Skeletal muscle tissue (tissue), 4 donors: Measurements from ENCODE around the gene CCN5. TPM values are rescaled to one million over a fixed set of nuclear protein-coding genes. Genes with fewer than 3 reads are reported as not detected.
"Not testable (repeated sequence)": the region's sequence is repeated elsewhere in the genome, so short reads cannot be mapped to it uniquely, and the experiment has no call there.

Experiments used
- H3K27ac ChIP-seq: one replicate; pipeline ENCODE4 v1.7.0; 2013; ENCODE audit warnings: mild to moderate bottlenecking, low read depth, low read length, inconsistent platforms
- H3K27me3 ChIP-seq, 3 donors: one replicate each; pipeline ENCODE4 v1.7.0; 2013; ENCODE audit warnings: low read length in 3 of 3; ENCODE audit not compliant: control insufficient read depth in 3 of 3, insufficient read depth in 3 of 3
- H3K36me3 ChIP-seq, 3 donors: one replicate each; pipeline ENCODE4 v1.7.0; 2013; ENCODE audit warnings: low read length in 3 of 3; ENCODE audit not compliant: control insufficient read depth in 3 of 3, insufficient read depth in 3 of 3
- H3K4me1 ChIP-seq, 3 donors: one replicate each; pipeline ENCODE4 v1.7.0; 2013; ENCODE audit warnings: low read length in 3 of 3, mild to moderate bottlenecking in 3 of 3; ENCODE audit not compliant: control insufficient read depth in 3 of 3, insufficient read depth in 3 of 3
- H3K4me3 ChIP-seq, 3 donors: one replicate each; pipeline ENCODE4 v1.7.0; 2013; ENCODE audit warnings: low read length in 3 of 3
- H3K9ac ChIP-seq, 3 donors: one replicate each; pipeline ENCODE4 v1.7.0; 2013; ENCODE audit warnings: low read length in 3 of 3, mild to moderate bottlenecking in 3 of 3, moderate library complexity in 2 of 3, low read depth in 1 of 3
- H3K9me3 ChIP-seq, 3 donors: one replicate each; pipeline ENCODE4 v1.7.0; 2013; ENCODE audit warnings: low read length in 3 of 3; ENCODE audit not compliant: control insufficient read depth in 3 of 3
- total RNA-seq: library from RNA; depleted of rRNA; stranded (reverse); fragments of >200 nt; gene quantifications from one replicate; pipeline ENCODE4 v1.2.3, GENCODE V29; 2014
- donor health status: Osteomylitis.

The CCN5 gene
- total RNA-seq, 1 donor from 2014 or later = not detected

- H3K4me1 ChIP-seq = peaks cover 32 to 37% (median 34%) of the 10 kb centered on the region in 3 donors
- no peak overlapping the region for H3K4me3 ChIP-seq
- peak overlapping the region; percentile 69 for H3K27ac ChIP-seq
- H3K36me3 ChIP-seq = no peaks in the 10 kb centered on the region
- H3K27me3 ChIP-seq = no peaks in the 10 kb centered on the region
- no peaks in the 10 kb centered on the region for H3K9me3 ChIP-seq
- H3K9ac ChIP-seq = peak overlapping the region in 1 of 3 donors; percentile 33
These were observed 19.9 kb upstream of the CCN5 start for GRCh38 chr20:44695295-44695673.

GRCh38 chr20:44695674-44696300 is 19.4 kb upstream of the CCN5 start:
- H3K9me3 ChIP-seq = no peaks in the 10 kb centered on the region
- H3K9ac ChIP-seq = no peak overlapping the region
- no peak overlapping the region for H3K4me3 ChIP-seq
- H3K27ac ChIP-seq = peak overlapping the region; percentile 69
- H3K36me3 ChIP-seq = no peaks in the 10 kb centered on the region
- H3K27me3 ChIP-seq = no peaks in the 10 kb centered on the region
- H3K4me1 ChIP-seq = peaks cover 35 to 40% (median 37%) of the 10 kb centered on the region in 3 donors

DNA sequence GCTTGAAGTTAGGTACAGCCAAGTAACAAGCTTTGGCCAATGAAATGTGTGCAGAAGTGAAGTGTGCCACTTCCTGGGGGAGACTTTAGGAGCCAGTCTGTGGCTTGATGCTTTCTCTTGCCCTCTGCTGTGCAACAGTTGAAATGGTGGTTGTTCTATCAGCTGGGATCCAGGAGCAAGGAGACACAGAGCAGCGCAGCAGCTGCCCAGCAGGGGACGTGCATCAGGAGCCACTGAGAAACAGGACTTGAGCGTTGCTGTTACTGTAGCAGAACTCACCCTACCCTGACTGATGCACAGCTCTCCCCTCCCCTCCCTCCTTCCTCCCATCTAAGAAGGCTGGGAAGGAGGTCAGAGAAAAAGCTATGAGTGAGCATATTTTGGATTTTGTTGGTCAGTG is 18.9 kb upstream of the CCN5 start:
- Histone ChIP-seq H3K27ac (no peak overlapping the region), H3K36me3 (no peaks in the 10 kb centered on the region), H3K4me1 (peaks cover 35 to 41% (median 37%) of the 10 kb centered on the region in 3 donors), H3K9me3 (no peaks in the 10 kb centered on the region), H3K9ac (no peak overlapping the region), H3K27me3 (no peaks in the 10 kb centered on the region), H3K4me3 (no peak overlapping the region)

GRCh38 chr20:44697041-44697440 is 18.1 kb upstream of the CCN5 start:
- not testable (repeated sequence) for H3K27me3 ChIP-seq, H3K9ac ChIP-seq, H3K4me3 ChIP-seq, H3K27ac ChIP-seq, H3K9me3 ChIP-seq, H3K36me3 ChIP-seq
- H3K4me1 ChIP-seq = peaks cover 35 to 40% (median 36%) of the 10 kb centered on the region in 3 donors

GRCh38 chr20:44698351-44698750 is 16.8 kb upstream of the CCN5 start:
- H3K4me1 ChIP-seq = peaks cover 37 to 42% (median 38%) of the 10 kb centered on the region in 3 donors
- no peak overlapping the region for H3K9ac ChIP-seq

GRCh38 chr20:44700306-44700705 is 14.9 kb upstream of the CCN5 start:
- H3K9ac ChIP-seq = no peak overlapping the region
- no peaks in the 10 kb centered on the region for H3K9me3 ChIP-seq
- no peak overlapping the region for H3K27ac ChIP-seq
- H3K4me3 ChIP-seq = no peak overlapping the region
- no peaks in the 10 kb centered on the region for H3K27me3 ChIP-seq
- H3K4me1 ChIP-seq = peaks cover 42 to 48% (median 44%) of the 10 kb centered on the region in 3 donors
- H3K36me3 ChIP-seq = no peaks in the 10 kb centered on the region

More at GRCh38 chr20:44698351-44698750, 16.8 kb upstream of the CCN5 start:
- Histone ChIP-seq H3K36me3 (no peaks in the 10 kb centered on the region), H3K27me3 (no peaks in the 10 kb centered on the region), H3K4me3 (no peak overlapping the region), H3K9me3 (no peaks in the 10 kb centered on the region), H3K27ac (no peak overlapping the region)

DNA sequence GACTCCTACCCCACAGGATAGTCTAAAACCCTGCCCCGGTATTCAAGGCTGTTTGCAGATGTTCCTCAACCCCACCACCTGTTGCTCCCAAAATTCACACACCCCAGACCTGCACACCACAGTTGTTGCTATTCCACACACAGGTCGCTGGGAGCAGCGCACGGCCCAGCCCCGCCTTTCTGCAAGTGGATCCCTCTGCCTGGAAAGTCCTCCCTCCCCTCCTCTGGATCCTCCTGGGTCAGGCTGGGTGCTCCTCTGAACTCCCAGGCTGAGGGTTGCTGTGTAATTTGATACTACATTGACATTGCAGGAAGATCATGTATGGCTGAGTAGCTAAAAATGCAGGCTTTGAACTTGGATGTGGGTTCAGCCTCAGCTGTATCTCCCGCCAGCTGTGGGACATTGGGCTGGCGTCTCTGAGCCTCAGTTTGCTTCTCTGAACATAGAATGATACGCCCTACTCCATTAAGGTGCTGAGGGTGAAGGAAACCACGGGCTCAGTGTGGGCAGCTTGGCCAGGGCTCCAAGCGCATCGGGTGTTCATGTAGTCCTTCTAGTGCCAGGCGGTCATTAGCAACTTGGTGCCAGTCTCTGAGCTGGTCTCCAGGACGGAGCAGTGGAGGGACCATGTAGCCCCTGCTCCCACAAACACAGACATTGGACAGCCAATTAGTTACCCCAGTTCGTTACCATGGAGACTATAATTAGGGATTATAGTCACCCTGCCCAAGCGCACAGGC is 13.9 kb upstream of the CCN5 start:
- no peaks in the 10 kb centered on the region for H3K9me3 ChIP-seq
- no peak overlapping the region for H3K27ac ChIP-seq
- no peak overlapping the region for H3K4me3 ChIP-seq
- H3K4me1 ChIP-seq = peaks cover 40 to 52% (median 52%) of the 10 kb centered on the region in 3 donors
- H3K9ac ChIP-seq = no peak overlapping the region
- H3K27me3 ChIP-seq = no peaks in the 10 kb centered on the region
- H3K36me3 ChIP-seq = no peaks in the 10 kb centered on the region

DNA sequence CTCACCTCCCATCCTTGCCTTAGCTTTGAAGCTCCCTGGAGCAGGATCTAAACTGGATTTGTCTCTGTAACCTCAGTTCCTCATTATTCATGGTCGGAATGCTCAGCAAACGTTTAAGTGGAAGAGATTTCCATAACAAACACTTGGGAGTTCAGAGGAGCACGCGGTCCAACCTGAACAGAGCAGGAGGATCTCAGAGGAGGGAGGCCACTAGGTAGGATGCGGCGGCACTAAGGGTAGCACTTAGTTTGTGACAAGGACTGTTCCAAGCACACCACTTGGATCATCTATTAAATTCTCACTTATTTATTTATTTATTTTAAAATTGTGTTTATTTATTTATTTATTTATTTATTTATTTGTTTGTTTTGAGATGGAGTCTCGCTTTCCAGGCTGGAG is 13.3 kb upstream of the CCN5 start:
- Histone ChIP-seq H3K9ac (no peak overlapping the region), H3K27me3 (no peaks in the 10 kb centered on the region), H3K9me3 (no peaks in the 10 kb centered on the region), H3K4me3 (no peak overlapping the region), H3K27ac (no peak overlapping the region), H3K4me1 (peaks cover 44 to 57% (median 55%) of the 10 kb centered on the region in 3 donors), H3K36me3 (no peaks in the 10 kb centered on the region)

DNA sequence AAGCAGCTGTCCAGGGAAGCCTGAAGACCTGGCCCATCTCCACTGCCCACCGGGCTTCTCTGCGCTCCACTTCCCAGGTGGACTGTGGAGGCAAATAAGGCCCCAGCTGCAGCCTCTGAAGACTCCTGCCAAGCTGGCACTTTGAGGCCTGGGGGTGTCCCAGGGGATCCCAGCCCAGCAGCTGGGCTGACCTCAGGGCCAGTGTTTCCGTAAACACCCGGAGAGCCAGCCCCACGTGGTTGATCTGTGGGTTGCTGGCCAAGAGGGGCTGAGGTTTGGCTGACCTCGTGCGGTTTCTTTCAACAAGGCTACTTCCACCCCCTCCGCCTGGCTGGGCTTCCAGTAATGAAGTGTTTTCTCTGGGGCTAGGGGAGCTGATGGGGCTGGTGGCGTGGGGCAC is 12.4 kb upstream of the CCN5 start:
- Histone ChIP-seq H3K4me1 (peaks cover 44 to 58% (median 55%) of the 10 kb centered on the region in 3 donors), H3K27me3 (no peaks in the 10 kb centered on the region), H3K9me3 (no peaks in the 10 kb centered on the region), H3K9ac (peak overlapping the region in 2 of 3 donors; percentile 20 to 40), H3K36me3 (no peaks in the 10 kb centered on the region), H3K27ac (peak overlapping the region; percentile 87), H3K4me3 (peak overlapping the region in 1 of 3 donors; percentile 49)

GRCh38 chr20:44703183-44703925 is 11.8 kb upstream of the CCN5 start:
- H3K36me3 ChIP-seq = no peaks in the 10 kb centered on the region
- H3K4me3 ChIP-seq = no peak overlapping the region
- no peaks in the 10 kb centered on the region for H3K9me3 ChIP-seq
- peaks cover 44 to 58% (median 55%) of the 10 kb centered on the region in 3 donors for H3K4me1 ChIP-seq
- H3K9ac ChIP-seq = peak overlapping the region in 2 of 3 donors; percentile 20 to 40
- H3K27ac ChIP-seq = peak overlapping the region; percentile 87
- no peaks in the 10 kb centered on the region for H3K27me3 ChIP-seq
